Stimulated activated CD4-positive, alpha-beta T cell treated with anti-CD3 and anti-CD28 coated beads, Interleukin-15, amount 100 ng/mL, for 24 hours (primary cell): ENCODE data around the gene LARP6.
A peak's percentile ranks its signal among the peaks of the same experiment; 100 is the strongest.
"Not testable (repeated sequence)": the region's sequence is repeated elsewhere in the genome, so short reads cannot be mapped to it uniquely, and the experiment has no call there.

Source experiments
- DNase-seq: peaks from one replicate; pipeline ENCODE4 v3.0.0-alpha.2; 2020

The LARP6 gene

GRCh38 chr15:70853973-70854665 lies at the start of gene LARP6:
LARP6 (minus strand) TSS chr15:70854157; CDS start chr15:70854088, 69 bp downstream.
- DNase-seq: peak; percentile 49

- no peak for DNase-seq
Measured at GRCh38 chr15:70902107-70902506, 48.1 kb upstream of the LARP6 start.

GRCh38 chr15:70892912-70893560 lies 39.1 kb upstream of the LARP6 start:
- peak; percentile 7 for DNase-seq

- DNase-seq: peak; percentile 71
Measured at GRCh38 chr15:70892002-70892911, 38.3 kb upstream of the LARP6 start, which contains the start of the genes LRRC49 and THAP10. LRRC49 (plus strand) TSS chr15:70892826; CDS start chr15:70892895, 69 bp downstream. THAP10 (minus strand) TSS chr15:70892433; CDS start chr15:70892272, 161 bp downstream.

GRCh38 chr15:70882361-70882760 lies 28.4 kb upstream of the LARP6 start:
- DNase-seq: no peak

- DNase-seq: no peak
Measured at GRCh38 chr15:70880781-70881180, 26.8 kb upstream of the LARP6 start.

GRCh38 chr15:70879401-70879800 lies 25.4 kb upstream of the LARP6 start:
- no peak for DNase-seq

GRCh38 chr15:70876683-70877082 lies 22.7 kb upstream of the LARP6 start:
- no peak for DNase-seq

- no peak for DNase-seq
Measured at GRCh38 chr15:70876011-70876410, 22.1 kb upstream of the LARP6 start.

GRCh38 chr15:70875001-70875782 lies 21.2 kb upstream of the LARP6 start:
- DNase-seq: no peak

- DNase-seq: no peak
Measured at GRCh38 chr15:70873232-70874054, 19.5 kb upstream of the LARP6 start.

- DNase-seq: not testable (repeated sequence)
Measured at GRCh38 chr15:70871490-70871889, 17.5 kb upstream of the LARP6 start.

- no peak for DNase-seq
Measured at GRCh38 chr15:70870051-70870450, 16.1 kb upstream of the LARP6 start.

- no peak for DNase-seq
Measured at GRCh38 chr15:70869346-70869745, 15.4 kb upstream of the LARP6 start.

- DNase-seq: no peak
Measured at GRCh38 chr15:70867911-70868467, 14.0 kb upstream of the LARP6 start.

- DNase-seq: no peak
Measured at GRCh38 chr15:70866982-70867641, 13.2 kb upstream of the LARP6 start.

GRCh38 chr15:70863450-70864218 lies 9.7 kb upstream of the LARP6 start:
- no peak for DNase-seq

GRCh38 chr15:70859998-70860397 lies 6.0 kb upstream of the LARP6 start:
- no peak for DNase-seq

GRCh38 chr15:70859322-70859908 lies 5.5 kb upstream of the LARP6 start:
- no peak for DNase-seq
